Hepatocyte (in vitro differentiated cells): ENCODE measurements around the gene RREB1. TPM values are rescaled to one million over a fixed set of nuclear protein-coding genes. Genes with fewer than 3 reads are reported as not detected.

Experiments
- DNase-seq: peaks from one replicate; pipeline ENCODE4 v3.0.0-alpha.2; 2016; ENCODE audit warnings: low spot score
- H2AFZ ChIP-seq: fragments of 200-600 bp; sonication (generic); 2 replicates; pipeline ENCODE4 v1.6.0; 2016; ENCODE audit warnings: antibody characterized with exemption, mild to moderate bottlenecking
- H3K27ac ChIP-seq: fragments of 200-600 bp; sonication (generic); 2 replicates; pipeline ENCODE4 v1.5.1; 2016; ENCODE audit warnings: mild to moderate bottlenecking
- H3K27me3 ChIP-seq: fragments of 200-600 bp; sonication (generic); 2 replicates; pipeline ENCODE4 v1.6.1; 2016
- H3K36me3 ChIP-seq: fragments of 200-600 bp; sonication (generic); replicated peaks from 2 replicates; pipeline ENCODE4 v1.5.1; 2016; ENCODE audit warnings: low read depth; ENCODE audit not compliant: insufficient read depth
- H3K4me1 ChIP-seq: fragments of 200-600 bp; sonication (generic); 2 replicates; pipeline ENCODE4 v1.5.1; 2016; ENCODE audit warnings: mild to moderate bottlenecking, moderate library complexity; ENCODE audit not compliant: insufficient read depth
- H3K4me2 ChIP-seq: fragments of 200-600 bp; sonication (generic); 2 replicates; pipeline ENCODE4 v1.6.0; 2016
- H3K4me3 ChIP-seq: fragments of 200-600 bp; sonication (generic); 2 replicates; pipeline ENCODE4 v1.5.1; 2016; ENCODE audit warnings: mild to moderate bottlenecking
- H3K79me2 ChIP-seq: fragments of 200-600 bp; sonication (generic); 2 replicates; pipeline ENCODE4 v1.6.0; 2017; ENCODE audit warnings: mild to moderate bottlenecking
- H3K9me2 ChIP-seq: fragments of 200-600 bp; sonication (generic); replicated peaks from 2 replicates; pipeline ENCODE4 v1.6.0; 2017; ENCODE audit warnings: mild to moderate bottlenecking; ENCODE audit not compliant: insufficient read depth
- H3K9me3 ChIP-seq: fragments of 200-600 bp; sonication (generic); 2 replicates; pipeline ENCODE4 v1.5.1; 2016; ENCODE audit warnings: low read depth, mild to moderate bottlenecking
- H4K20me1 ChIP-seq: fragments of 200-600 bp; sonication (generic); 2 replicates; pipeline ENCODE4 v1.6.0; 2016; ENCODE audit warnings: mild to moderate bottlenecking; ENCODE audit not compliant: insufficient read depth, poor library complexity, severe bottlenecking
- EZH2 ChIP-seq: fragments of 200-600 bp; sonication (generic); IDR thresholded peaks from 2 replicates; pipeline ENCODE4 v1.6.1; 2016; ENCODE audit warnings: antibody characterized with exemption, mild to moderate bottlenecking, borderline replicate concordance
- EZH2phosphoT487 ChIP-seq: fragments of 200-600 bp; sonication (generic); IDR thresholded peaks from one replicate; pipeline ENCODE4 v1.6.1; 2018; ENCODE audit warnings: antibody characterized with exemption, mild to moderate bottlenecking, low read depth, moderate library complexity; ENCODE audit not compliant: unreplicated experiment, severe bottlenecking
- WGBS: methylation state at CpG from one replicate; pipeline ENCODE4 v1.1.6; 2016; ENCODE audit warnings: low lambda C conversion rate; ENCODE audit errors: missing lambda C conversion rate; 5-methylcytosine and 5-hydroxymethylcytosine counted together
- polyA plus RNA-seq: library from polyadenylated mRNA; unstranded; fragments of >200 nt; fragmentation: Nextera tagmentation; extraction: Ambion mirVana; gene quantifications from 2 replicates; pipeline ENCODE4 v1.2.1, GENCODE V29; 2016
- total RNA-seq: library from RNA; depleted of rRNA; stranded (reverse); fragments of >200 nt; gene quantifications from 2 replicates; pipeline ENCODE4 v1.2.3, GENCODE V29; 2014
- TF ChIP-seq, protein P1 (sequence below): fragments of 200-600 bp; sonication (generic); IDR thresholded peaks from 2 replicates; pipeline ENCODE4 v1.5.1; 2016; ENCODE audit warnings: antibody characterized with exemption, mild to moderate bottlenecking; ENCODE audit not compliant: poor library complexity

The RREB1 gene
- total and polyA plus RNA-seq, 2 experiments from 2014 or later: 15.2 to 28.7 TPM

DNA sequence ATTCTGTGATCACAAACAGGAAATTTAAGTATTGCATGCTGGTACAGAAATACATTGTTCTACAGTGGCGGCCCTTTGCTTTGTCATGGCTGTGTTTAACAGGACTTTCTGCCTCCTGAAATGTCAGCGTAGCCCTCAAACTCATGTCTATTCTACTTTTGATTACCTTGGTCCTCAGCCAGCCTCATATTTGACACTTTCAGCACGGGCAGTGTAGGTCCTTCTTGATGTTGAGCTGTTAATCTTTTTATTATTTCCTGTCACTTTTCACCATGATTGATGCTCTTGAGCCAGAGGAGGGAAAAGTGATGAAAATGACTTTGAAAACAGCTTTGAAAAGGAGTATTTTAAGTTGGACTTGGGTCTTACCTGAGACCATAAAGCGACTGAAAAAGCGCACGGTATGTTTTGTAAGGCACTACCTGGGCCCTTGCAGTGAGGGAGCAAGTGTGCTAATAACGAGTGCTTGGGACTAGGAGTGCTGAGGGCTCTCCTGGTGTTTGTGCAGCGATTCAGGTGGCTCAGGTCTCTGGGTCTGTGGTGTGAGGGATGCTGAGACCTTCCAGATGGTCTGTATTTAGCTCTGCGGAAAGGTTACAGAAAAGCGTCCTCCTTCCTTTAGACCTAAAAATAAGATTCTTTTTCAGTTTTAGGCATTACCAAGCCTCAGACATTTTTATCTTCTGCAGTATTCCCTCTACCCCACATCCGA lies 45.2 kb upstream of the RREB1 start:
- H2AFZ ChIP-seq: no peak overlapping the region
- no peak for TF ChIP-seq EZH2phosphoT487
- TF ChIP-seq, protein P1, sequence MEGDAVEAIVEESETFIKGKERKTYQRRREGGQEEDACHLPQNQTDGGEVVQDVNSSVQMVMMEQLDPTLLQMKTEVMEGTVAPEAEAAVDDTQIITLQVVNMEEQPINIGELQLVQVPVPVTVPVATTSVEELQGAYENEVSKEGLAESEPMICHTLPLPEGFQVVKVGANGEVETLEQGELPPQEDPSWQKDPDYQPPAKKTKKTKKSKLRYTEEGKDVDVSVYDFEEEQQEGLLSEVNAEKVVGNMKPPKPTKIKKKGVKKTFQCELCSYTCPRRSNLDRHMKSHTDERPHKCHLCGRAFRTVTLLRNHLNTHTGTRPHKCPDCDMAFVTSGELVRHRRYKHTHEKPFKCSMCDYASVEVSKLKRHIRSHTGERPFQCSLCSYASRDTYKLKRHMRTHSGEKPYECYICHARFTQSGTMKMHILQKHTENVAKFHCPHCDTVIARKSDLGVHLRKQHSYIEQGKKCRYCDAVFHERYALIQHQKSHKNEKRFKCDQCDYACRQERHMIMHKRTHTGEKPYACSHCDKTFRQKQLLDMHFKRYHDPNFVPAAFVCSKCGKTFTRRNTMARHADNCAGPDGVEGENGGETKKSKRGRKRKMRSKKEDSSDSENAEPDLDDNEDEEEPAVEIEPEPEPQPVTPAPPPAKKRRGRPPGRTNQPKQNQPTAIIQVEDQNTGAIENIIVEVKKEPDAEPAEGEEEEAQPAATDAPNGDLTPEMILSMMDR: no peak
- no peak for TF ChIP-seq EZH2
- no peaks in the 10 kb centered on the region for H3K9me2 ChIP-seq
- no peak overlapping the region for H3K27ac ChIP-seq
- no peaks in the 10 kb centered on the region for H4K20me1 ChIP-seq
- H3K4me2 ChIP-seq: no peak overlapping the region
- peaks cover 21% of the 10 kb centered on the region for H3K4me1 ChIP-seq
- WGBS: 84% methylated on average over 11 of the region's 11 CpGs
- H3K9me3 ChIP-seq: no peaks in the 10 kb centered on the region
- no peaks in the 10 kb centered on the region for H3K79me2 ChIP-seq
- no peak overlapping the region for H3K4me3 ChIP-seq
- H3K27me3 ChIP-seq: no peaks in the 10 kb centered on the region
- H3K36me3 ChIP-seq: no peaks in the 10 kb centered on the region
- no peak for DNase-seq

DNA sequence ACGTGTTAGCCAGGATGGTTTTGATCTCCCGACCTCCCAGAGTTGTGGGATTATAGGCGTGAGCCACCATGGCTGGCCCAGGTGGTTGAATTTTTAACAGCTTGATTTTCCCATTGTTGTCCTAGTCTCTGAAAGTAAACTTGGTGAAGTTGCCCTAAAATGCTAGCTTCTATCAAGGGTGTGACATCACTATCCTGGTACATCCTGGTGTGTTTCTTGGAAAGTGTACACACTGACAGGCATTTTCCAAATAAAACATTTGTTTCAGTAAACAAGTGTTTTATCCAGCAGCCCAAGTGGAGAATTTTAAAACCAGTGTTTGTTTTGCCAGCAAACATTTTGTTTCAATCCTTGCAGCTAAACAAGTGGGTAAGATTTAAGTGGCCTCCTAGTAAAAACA lies 40.5 kb upstream of the RREB1 start:
- DNase-seq: peak; percentile 10
- Histone ChIP-seq H3K4me2 (no peak overlapping the region), H4K20me1 (no peaks in the 10 kb centered on the region), H2AFZ (no peak overlapping the region), H3K79me2 (no peaks in the 10 kb centered on the region), H3K27me3 (no peaks in the 10 kb centered on the region), H3K9me2 (no peaks in the 10 kb centered on the region), H3K36me3 (no peaks in the 10 kb centered on the region), H3K9me3 (no peaks in the 10 kb centered on the region), H3K27ac (no peak overlapping the region), H3K4me1 (no peaks in the 10 kb centered on the region), H3K4me3 (no peak overlapping the region)
- 74% methylated on average over 3 of the region's 3 CpGs for WGBS
- TF ChIP-seq EZH2: no peak
- TF ChIP-seq, protein P1: no peak
- TF ChIP-seq EZH2phosphoT487: peak; percentile 46

DNA sequence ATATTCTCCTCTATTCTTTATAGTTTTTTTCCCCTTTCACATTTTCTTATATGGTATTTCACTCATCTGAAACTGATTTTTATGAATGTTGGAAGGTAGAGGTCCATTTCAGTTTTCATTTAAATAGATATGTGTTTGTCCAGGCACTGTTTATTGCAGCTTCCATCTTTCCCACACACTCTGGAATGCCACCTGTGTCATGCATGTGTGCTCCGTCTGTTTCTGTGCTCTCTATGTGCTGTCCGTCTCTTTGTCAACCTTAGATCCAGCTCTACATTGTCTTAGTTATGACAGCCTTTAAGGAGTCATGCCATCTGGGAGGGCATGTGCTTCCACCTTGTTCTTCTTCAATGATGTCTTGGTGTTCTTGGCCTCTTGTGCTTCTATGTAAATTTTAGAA lies 36.4 kb upstream of the RREB1 start:
- Histone ChIP-seq H2AFZ (no peak overlapping the region), H3K4me3 (no peak overlapping the region), H3K79me2 (no peaks in the 10 kb centered on the region), H3K4me1 (no peaks in the 10 kb centered on the region), H3K27me3 (no peaks in the 10 kb centered on the region), H3K9me3 (no peaks in the 10 kb centered on the region), H3K36me3 (no peaks in the 10 kb centered on the region), H3K27ac (no peak overlapping the region), H4K20me1 (no peaks in the 10 kb centered on the region), H3K9me2 (no peaks in the 10 kb centered on the region), H3K4me2 (no peak overlapping the region)
- WGBS: 83% methylated on average over 2 of the region's 2 CpGs
- TF ChIP-seq EZH2: no peak
- TF ChIP-seq, protein P1: no peak
- no peak for TF ChIP-seq EZH2phosphoT487
- no peak for DNase-seq
